Fibroblast of the aortic adventitia (primary cell): ENCODE measurements around the gene AKR1C8. TPM values are rescaled to one million over a fixed set of nuclear protein-coding genes. Genes with fewer than 3 reads are reported as not detected.
"Not testable (repeated sequence)": the region's sequence is repeated elsewhere in the genome, so short reads cannot be mapped to it uniquely, and the experiment has no call there.

Experiments used
- DNase-seq: peaks from one replicate; pipeline ENCODE4 v3.0.0-alpha.2; 2010; ENCODE audit warnings: low read depth
- H3K4me3 ChIP-seq: 2 replicates; pipeline ENCODE4 v1.5.1; 2011; ENCODE audit warnings: low read depth, mild to moderate bottlenecking, control low read depth, low read length, moderate library complexity
- CTCF ChIP-seq: IDR thresholded peaks from 2 replicates; pipeline ENCODE4 v1.5.1; 2011; ENCODE audit warnings: mild to moderate bottlenecking, low read length, control low read depth, inconsistent platforms; ENCODE audit not compliant: insufficient read depth
- total RNA-seq: library from RNA; depleted of rRNA; stranded (reverse); fragments of >200 nt; gene quantifications from 2 replicates; pipeline ENCODE4 v1.2.3, GENCODE V29; 2012; ENCODE audit warnings: low replicate concordance

AKR1C8 gene
- not detected in 2 replicates for total RNA-seq

- no peak for TF ChIP-seq CTCF
- DNase-seq, result no peak
- no peak within 1 kb of the TSS for H3K4me3 ChIP-seq
Measured at GRCh38 chr10:5184987-5185775, at the start of gene AKR1C8. Gene AKR1C8 (minus strand): TSS chr10:5185150. CDS start chr10:5185104, 46 bp downstream.

DNA sequence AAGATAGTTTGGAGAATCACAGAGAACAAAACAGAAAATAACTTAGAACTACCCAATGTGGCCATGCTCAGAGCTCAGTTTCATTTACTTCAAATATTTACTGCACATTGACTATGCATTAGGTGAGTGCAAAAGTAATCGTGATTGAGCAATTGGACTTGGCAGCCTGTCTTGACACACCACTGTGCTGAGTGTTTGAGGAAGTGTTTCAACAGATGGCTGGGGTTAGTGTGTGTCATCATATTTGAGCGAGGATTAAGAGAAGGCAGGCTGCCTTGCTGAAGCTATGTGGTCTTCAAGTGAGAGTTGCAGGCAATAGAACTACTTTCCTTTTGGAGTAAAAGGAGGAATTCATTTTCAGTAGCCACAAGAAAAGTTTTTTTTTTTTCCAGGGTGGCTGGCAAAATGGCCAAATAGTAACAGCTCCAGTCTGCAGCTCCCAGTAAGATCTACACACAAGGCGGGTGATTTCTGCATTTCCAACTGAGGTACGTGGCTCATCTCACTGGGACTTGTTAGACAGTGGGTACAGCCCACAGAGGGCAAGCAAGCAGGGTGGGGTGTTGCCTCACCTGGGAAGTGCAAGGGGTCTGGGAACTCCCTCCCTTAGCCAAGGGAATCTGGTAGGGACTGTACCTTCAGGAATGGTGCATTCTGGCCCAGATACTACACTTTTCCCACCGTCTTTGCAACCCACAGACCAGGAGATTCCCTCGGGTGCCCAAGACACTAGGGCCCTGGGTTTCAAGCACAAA, 49.3 kb upstream of the AKR1C8 start:
- H3K4me3 ChIP-seq, result no peak overlapping the region
- peak; percentile 72 for DNase-seq

DNA sequence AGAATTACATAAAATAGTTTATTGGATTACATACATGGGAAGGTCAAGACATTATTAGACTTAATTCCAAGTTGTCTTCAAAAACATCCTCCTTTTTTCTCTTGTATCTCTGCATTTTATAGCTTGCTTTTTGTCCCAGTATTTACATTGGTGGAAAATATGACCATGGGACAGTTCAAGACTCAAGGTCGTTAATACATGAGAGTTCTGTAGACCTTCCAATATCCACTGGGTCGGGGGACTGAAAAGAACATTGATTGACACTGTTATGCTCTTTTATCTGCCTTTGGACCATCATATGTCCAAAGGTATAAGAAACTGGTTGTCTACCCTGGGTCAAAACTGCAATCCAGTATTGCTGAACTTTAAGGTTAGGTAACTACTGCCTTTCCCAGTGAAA, 48.4 kb upstream of the AKR1C8 start:
- no peak overlapping the region for H3K4me3 ChIP-seq
- no peak for DNase-seq
- no peak for TF ChIP-seq CTCF

More for the DNA sequence above, 49.3 kb upstream of the AKR1C8 start:
- no peak for TF ChIP-seq CTCF

DNA sequence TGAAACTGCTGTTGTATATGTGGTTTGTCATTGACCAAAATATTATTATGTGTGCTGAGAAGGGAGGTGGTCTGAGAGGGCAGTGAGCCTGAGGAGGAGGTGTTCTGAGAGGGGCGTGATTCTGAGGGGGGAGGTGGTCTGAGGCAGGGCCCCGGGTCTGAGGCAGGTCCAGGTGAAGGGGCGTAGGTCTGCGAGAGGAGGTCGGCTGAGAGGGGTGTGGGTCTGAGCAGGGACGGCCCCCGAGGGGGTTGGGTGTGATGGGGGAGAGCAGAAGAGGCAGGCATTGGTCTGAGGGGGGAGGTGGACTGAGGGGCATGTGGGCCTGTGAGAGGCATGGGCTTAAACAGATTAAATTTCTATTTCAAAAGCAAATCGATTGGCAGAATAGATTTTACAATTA, 44.1 kb upstream of the AKR1C8 start:
- no peak overlapping the region for H3K4me3 ChIP-seq
- DNase-seq, result no peak
- no peak for TF ChIP-seq CTCF

DNA sequence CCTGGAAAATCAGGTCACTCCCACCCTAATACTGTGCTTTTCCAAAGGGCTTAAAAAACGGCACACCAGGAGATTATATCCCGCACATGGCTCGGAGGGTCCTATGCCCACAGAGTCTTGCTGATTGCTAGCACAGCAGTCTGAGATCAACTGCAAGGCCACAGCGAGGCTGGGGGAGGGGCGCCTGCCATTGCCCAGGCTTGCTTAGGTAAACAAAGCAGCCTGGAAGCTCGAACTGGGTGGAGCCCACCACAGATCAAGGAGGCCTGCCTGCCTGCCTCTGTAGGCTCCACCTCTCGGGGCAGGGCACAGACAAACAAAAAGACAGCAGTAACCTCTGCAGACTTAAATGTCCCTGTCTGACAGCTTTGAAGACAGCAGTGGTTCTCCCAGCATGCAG, 38.0 kb upstream of the AKR1C8 start:
- not testable (repeated sequence) for DNase-seq

GRCh38 chr10:5219262-5219661, 34.3 kb upstream of the AKR1C8 start:
- DNase-seq, result no peak
- TF ChIP-seq CTCF, result no peak
- H3K4me3 ChIP-seq, result no peak overlapping the region

More for the DNA sequence above, 38.0 kb upstream of the AKR1C8 start:
- not testable (repeated sequence) for H3K4me3 ChIP-seq

- H3K4me3 ChIP-seq, result no peak overlapping the region
- DNase-seq, result no peak
- TF ChIP-seq CTCF, result no peak
Measured at GRCh38 chr10:5216801-5217200, 31.9 kb upstream of the AKR1C8 start.
